Cardiac septum (tissue), 1 donor: ENCODE data around the gene SIGLEC6. TPM values are rescaled to one million over a fixed set of nuclear protein-coding genes. Genes with fewer than 3 reads are reported as not detected.
"Not testable (repeated sequence)": the region's sequence is repeated elsewhere in the genome, so short reads cannot be mapped to it uniquely, and the experiment has no call there.

Experiments used
- DNase-seq: peaks from one replicate; pipeline ENCODE4 v3.0.0-alpha.2; 2020; ENCODE audit warnings: low spot score
- intact Hi-C: fragments of 100-400 bp; cut with DNase I; formaldehyde crosslinking; loops from one replicate; pipeline ENCODE4 v1.14.0; 2022
- total RNA-seq: library from RNA; stranded (reverse); fragmentation: NEBNext Ultra II Directional; extraction: Animal tissue kit (Norgen Biotek cat#: 25700); gene quantifications from one replicate; pipeline ENCODE4 v1.2.1, GENCODE V29; 2021
- donor health status: DM: no; HTN: no; CAD: no.

The SIGLEC6 gene
- total RNA-seq, 1 donor from 2014 or later, result 0.22 TPM

GRCh38 chr19:51514866-51515481 is 16.5 kb downstream of the SIGLEC6 start:
- intact Hi-C loops, result no loop called here
- DNase-seq, result no peak

GRCh38 chr19:51513968-51514367 is 17.5 kb downstream of the SIGLEC6 start:
- intact Hi-C loops, result no loop called here

DNA sequence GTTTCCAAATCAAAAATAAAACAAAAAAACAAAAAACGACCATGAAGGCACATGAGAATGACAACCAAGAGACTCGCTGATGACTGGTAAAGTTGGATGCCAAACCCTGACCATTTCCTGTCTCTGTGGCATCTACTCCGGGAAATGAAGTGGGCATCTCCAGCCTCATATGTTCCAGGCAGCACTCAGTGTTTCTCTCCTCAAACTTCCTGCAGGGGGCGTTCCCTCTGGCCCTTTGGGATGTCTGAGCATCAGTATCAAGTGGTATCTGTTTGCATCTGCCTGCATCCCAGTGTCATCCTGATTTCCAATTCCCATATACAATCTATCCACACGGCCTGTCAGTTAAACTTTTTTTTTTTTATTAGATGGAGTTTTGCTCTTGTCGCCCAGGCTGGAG is 20.1 kb downstream of the SIGLEC6 start:
- no peak for DNase-seq
- intact Hi-C loops, result no loop called here

More at GRCh38 chr19:51513968-51514367, 17.5 kb downstream of the SIGLEC6 start:
- no peak for DNase-seq

DNA sequence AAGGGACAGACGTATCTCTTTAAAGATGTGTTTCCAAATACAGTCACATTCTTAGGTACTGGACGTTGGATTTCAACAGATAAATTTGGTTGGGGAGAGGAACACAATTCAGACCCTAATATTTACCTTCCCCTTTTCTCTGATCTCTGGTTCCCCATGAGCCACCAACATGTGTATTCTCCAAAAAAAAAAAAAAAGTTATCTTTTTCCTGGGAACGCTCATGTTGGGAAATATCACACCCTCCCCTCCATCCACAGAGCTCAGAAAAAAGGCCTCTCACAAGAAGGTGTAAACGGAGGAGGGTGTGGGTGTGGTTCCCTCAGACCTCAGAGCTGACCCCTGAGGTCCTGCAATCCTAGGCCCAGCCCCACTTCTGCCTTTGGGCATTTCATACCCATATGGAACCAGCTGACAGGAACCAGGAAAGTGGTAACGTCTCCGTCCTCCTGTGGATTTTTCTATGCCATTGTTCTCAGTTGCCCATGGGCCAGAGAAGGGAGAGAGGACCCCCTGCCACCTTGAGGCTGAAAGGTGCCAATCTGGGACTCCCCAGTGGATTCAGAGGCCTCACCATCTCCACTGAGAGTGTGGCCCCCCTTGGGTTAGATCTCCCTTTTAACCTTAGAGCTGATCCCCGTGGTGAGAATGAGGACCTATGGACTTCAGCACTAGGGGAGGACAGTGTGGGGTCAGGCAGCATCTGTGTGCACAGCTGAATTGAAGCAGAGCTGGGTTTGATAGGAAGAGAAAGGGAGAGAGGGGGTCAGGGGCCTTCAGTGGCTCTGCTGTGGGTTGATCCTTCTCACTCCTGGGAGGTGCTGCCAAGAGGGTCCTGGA is 21.4 kb downstream of the SIGLEC6 start:
- intact Hi-C loops, result no loop called here
- DNase-seq, result no peak

GRCh38 chr19:51508059-51508733 is 23.3 kb downstream of the SIGLEC6 start:
- intact Hi-C loops, result no loop called here
- no peak for DNase-seq

- intact Hi-C loops, result no loop called here
- no peak for DNase-seq
These were observed 23.8 kb downstream of the SIGLEC6 start for GRCh38 chr19:51507640-51508058.

DNA sequence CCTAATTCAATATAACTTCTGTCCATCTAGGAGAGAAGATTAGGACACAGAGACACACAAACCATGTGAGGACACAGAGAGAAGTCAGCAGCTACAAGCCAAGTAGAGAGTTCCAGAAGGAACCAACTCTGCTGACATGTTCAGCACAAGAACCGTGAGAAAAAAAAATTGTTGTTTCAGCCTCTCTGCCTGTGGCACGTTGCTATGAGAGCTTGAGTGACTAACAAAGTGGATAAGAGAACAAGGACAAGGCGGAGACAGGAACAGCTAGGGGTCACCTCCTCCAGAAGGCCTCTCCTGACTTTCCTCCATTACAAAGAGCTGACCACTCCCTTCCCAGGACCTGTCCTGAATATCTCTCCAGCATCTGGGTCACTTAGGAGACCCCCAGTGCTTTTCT is 24.3 kb downstream of the SIGLEC6 start:
- no peak for DNase-seq
- intact Hi-C loops, result no loop called here

- intact Hi-C loops, result no loop called here
- DNase-seq, result no peak
These were observed 25.6 kb downstream of the SIGLEC6 start for GRCh38 chr19:51505904-51506303.

DNA sequence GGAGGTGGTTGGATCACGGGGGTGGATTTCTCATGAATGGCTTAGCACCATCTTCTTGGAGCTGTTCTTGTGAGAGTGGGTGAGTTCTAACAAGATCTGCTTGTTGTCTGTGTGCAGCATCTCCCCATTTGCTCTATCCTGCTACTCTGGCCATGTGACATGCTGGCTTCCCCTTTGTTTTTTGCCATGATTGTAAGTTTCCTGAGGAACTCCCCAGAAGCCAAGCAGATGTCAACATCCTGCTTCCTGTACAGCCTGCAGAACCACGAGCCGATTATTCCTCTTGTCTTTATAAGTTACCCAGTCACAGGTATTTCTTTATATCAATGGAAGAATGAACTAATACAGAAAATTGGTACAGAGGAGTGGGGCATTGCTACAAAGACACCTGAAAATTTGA is 27.6 kb downstream of the SIGLEC6 start:
- intact Hi-C loops, result no loop called here
- no peak for DNase-seq

DNA sequence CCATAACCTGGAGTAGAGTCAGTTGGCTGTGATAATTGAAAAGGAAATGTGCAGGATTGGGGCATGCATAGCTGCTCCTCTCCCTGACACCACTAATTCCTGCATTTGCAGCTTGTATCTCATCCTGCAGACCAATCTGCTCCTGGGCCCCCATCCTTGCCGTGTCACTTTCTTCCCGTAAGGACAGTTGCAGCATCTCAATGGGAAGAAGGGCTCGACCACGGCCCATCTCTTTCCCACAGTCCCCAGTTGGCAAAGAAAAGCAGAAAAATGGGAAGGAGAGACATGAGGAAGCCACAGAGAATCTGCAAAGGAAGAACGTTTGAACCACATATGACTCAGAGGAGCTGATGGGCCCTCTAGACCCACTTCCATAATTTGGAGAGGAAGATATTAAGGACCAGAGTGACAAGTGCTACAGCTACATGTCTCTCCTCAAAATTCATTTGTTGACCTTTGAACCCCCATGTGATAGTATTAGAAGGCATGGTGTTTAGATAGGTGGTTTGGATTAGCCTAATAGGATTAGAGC is 28.1 kb downstream of the SIGLEC6 start:
- intact Hi-C loops, result no loop called here
- DNase-seq, result no peak

GRCh38 chr19:51501594-51502263 is 29.7 kb downstream of the SIGLEC6 start, which contains the start of gene SIGLEC12:
Gene SIGLEC12 (minus strand): TSS chr19:51501800. CDS start chr19:51501733, 67 bp downstream.
- intact Hi-C loops, result no loop called here

DNA sequence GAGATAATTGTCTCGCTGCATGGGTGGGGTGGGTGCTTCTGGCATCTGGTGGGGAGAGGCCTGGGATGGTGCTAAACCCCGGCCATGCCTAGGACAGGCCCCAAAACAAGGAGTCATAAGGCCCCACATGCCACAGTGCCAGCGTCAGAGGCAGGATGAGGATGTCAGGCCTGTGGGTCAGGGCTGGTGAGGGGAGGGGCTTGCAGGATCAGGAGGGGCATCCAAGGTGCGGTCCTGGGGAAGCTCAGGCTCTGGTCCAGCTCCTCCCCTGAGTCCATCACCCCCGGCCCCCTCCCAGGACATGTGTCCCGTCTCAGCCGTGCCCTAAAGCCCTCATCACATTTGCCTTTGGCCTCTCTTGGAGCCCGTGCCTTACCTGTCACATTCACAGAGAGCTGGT is 30.5 kb downstream of the SIGLEC6 start:
- DNase-seq, intact Hi-C loops: not testable (repeated sequence)

More at GRCh38 chr19:51501594-51502263, 29.7 kb downstream of the SIGLEC6 start, which contains the start of gene SIGLEC12:
- peak; percentile 89 for DNase-seq

GRCh38 chr19:51497666-51498065 is 33.8 kb downstream of the SIGLEC6 start:
- intact Hi-C loops, result no loop called here
- DNase-seq, result no peak

GRCh38 chr19:51493776-51494175 is 37.7 kb downstream of the SIGLEC6 start:
- no peak for DNase-seq
- intact Hi-C loops, result no loop called here

GRCh38 chr19:51491586-51491985 is 39.9 kb downstream of the SIGLEC6 start:
- no peak for DNase-seq
- intact Hi-C loops, result no loop called here

DNA sequence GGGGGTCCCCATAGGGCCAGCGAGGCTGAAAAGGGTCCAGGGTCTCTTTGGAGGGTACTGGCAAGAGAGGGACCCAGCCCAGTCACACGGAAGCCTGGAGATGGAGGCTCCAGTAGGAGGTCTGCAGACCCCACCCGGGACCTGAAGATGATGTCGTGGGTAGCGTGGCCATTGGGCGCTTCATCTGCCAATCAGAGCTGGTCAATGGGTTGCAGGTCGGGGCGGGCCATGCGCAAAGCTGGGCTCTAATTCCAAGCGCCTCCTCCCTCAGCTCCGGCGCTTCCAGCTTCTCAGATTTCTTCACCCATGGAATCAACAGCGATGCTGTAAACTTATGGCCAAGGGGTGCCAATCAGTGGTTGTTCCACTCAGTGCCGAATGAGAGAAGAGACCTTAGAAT is 40.8 kb downstream of the SIGLEC6 start:
- intact Hi-C loops, result no loop called here
- no peak for DNase-seq

GRCh38 chr19:51489113-51489512 is 42.4 kb downstream of the SIGLEC6 start:
- DNase-seq, result no peak
- intact Hi-C loops, result no loop called here

DNA sequence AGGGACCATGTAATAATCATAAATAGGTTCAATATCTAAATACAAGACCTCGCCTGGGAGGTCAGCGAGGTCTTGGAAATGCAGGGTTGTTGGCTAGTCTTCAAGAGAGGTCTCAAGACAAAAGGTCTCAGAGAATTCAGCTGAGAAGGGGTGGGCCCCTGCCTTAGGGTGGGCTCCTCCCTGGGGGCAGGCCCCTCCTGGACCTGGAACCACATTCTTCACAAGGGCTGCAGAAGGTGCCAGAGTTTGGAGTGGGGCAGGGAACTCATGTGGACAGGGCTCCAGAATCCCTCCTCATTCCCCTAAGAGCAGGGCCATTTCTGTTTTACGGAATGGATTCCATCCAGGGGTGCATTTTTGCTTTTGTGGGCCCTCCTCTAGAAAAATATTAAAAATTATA is 43.0 kb downstream of the SIGLEC6 start:
- intact Hi-C loops, result no loop called here

GRCh38 chr19:51485960-51486660 is 45.4 kb downstream of the SIGLEC6 start:
- DNase-seq, result no peak
- intact Hi-C loops, result no loop called here

More for the DNA sequence above, 43.0 kb downstream of the SIGLEC6 start:
- DNase-seq, result no peak
